Measurements from ENCODE around the gene TBPL2. TPM values are rescaled to one million over a fixed set of nuclear protein-coding genes. Genes with fewer than 3 reads are reported as not detected.

TBPL2 gene
- not detected in 2 replicates for total RNA-seq

GRCh38 chr14:55440385-55440784, at the start of gene TBPL2:
Gene TBPL2, minus strand, starts transcription at chr14:55440616. Its CDS starts 167 bp downstream, at chr14:55440449.

GRCh38 chr14:55411426-55412389, 28.7 kb downstream of the TBPL2 start, which contains the start of gene ATG14:
Gene ATG14, minus strand, starts transcription at chr14:55411830. Its CDS starts 8 bp downstream, at chr14:55411822.

Other genes with a start within 250 kb of the TBPL2 start
- 5.1 and 7.6 TPM in 2 replicates for gene DLGAP5, start 249.0 kb downstream of the TBPL2 start, total RNA-seq
- gene FBXO34, start 169.2 kb downstream of the TBPL2 start, total RNA-seq = 23.4 and 26.5 TPM in 2 replicates
- gene ATG14, start 28.8 kb downstream of the TBPL2 start, total RNA-seq = 14.1 and 16.3 TPM in 2 replicates
- 184 and 207 TPM in 2 replicates for gene KTN1, start 139.6 kb upstream of the TBPL2 start, total RNA-seq